ENCODE results near the gene TAMALIN. TPM values are rescaled to one million over a fixed set of nuclear protein-coding genes. Genes with fewer than 3 reads are reported as not detected.

TAMALIN gene
- total RNA-seq, 4 donors from 2014 or later, result 11.5 to 14.5 (median 12.5) TPM

- WGBS, result 93% methylated on average over 17 of the region's 21 CpGs
- Histone ChIP-seq H3K4me1 (peaks cover 35% of the 10 kb centered on the region), H3K27me3 (no peaks in the 10 kb centered on the region), H3K9me3 (no peaks in the 10 kb centered on the region), H3K4me3 (peak overlapping the region; percentile 74), H3K27ac (peak overlapping the region; percentile 12), H3K36me3 (peaks cover 50% of the 10 kb centered on the region)
- peak in 1 of 2 donors; percentile 76 for DNase-seq (ENCODE audit: low spot score in 2 of 2)
- TF ChIP-seq POLR2A (IDR thresholded peaks at IDR 0.05) (no peak), POLR2AphosphoS5 (IDR thresholded peaks at IDR 0.05) (no peak), CTCF (IDR thresholded peaks at IDR 0.05) (no peak), EP300 (IDR thresholded peaks at IDR 0.05) (no peak)
Measured at GRCh38 chr12:52054833-52055730, 48.3 kb downstream of the TAMALIN start.

- Histone ChIP-seq H3K36me3 (peaks cover 50% of the 10 kb centered on the region), H3K27ac (peak overlapping the region; percentile 52), H3K4me1 (peaks cover 28% of the 10 kb centered on the region)
Measured at GRCh38 chr12:52055731-52056711, 49.3 kb downstream of the TAMALIN start.

GRCh38 chr12:52056801-52057637 lies 50.3 kb downstream of the TAMALIN start:
- H3K36me3 ChIP-seq, result peaks cover 50% of the 10 kb centered on the region
- no peaks in the 10 kb centered on the region for H3K9me3 ChIP-seq
- peak overlapping the region; percentile 74 for H3K4me3 ChIP-seq
- peaks cover 20% of the 10 kb centered on the region for H3K4me1 ChIP-seq
- H3K27ac ChIP-seq, result no peak overlapping the region
- WGBS, result 74% methylated on average over 17 of the region's 23 CpGs
- TF ChIP-seq POLR2A (IDR thresholded peaks at IDR 0.05) (peak in 1 of 2 donors; percentile 5), EP300 (IDR thresholded peaks at IDR 0.05) (no peak)
- no peak for DNase-seq (ENCODE audit: low spot score in 2 of 2)
- H3K27me3 ChIP-seq, result no peaks in the 10 kb centered on the region

More at GRCh38 chr12:52055731-52056711, 49.3 kb downstream of the TAMALIN start:
- H3K9me3 ChIP-seq, result no peaks in the 10 kb centered on the region
- 69% methylated on average over 16 of the region's 27 CpGs for WGBS
- no peaks in the 10 kb centered on the region for H3K27me3 ChIP-seq
- TF ChIP-seq POLR2A (IDR thresholded peaks at IDR 0.05), result no peak
- no peak for TF ChIP-seq CTCF (IDR thresholded peaks at IDR 0.05)
- peak in 1 of 2 donors; percentile 82 for DNase-seq (ENCODE audit: low spot score in 2 of 2)
- H3K4me3 ChIP-seq, result peak overlapping the region; percentile 74

GRCh38 chr12:52057638-52058576 lies 51.2 kb downstream of the TAMALIN start:
- H3K27me3 ChIP-seq, result no peaks in the 10 kb centered on the region
- no peaks in the 10 kb centered on the region for H3K9me3 ChIP-seq
- WGBS, result 78% methylated on average over 14 of the region's 14 CpGs
- DNase-seq (ENCODE audit: low spot score in 2 of 2), result no peak
- no peak for TF ChIP-seq CTCF (IDR thresholded peaks at IDR 0.05)
- no peak for TF ChIP-seq POLR2A (IDR thresholded peaks at IDR 0.05)
- no peak for TF ChIP-seq EP300 (IDR thresholded peaks at IDR 0.05)
- TF ChIP-seq POLR2AphosphoS5 (IDR thresholded peaks at IDR 0.05), result no peak
- no peak overlapping the region for H3K27ac ChIP-seq
- H3K4me1 ChIP-seq, result peaks cover 17% of the 10 kb centered on the region
- H3K36me3 ChIP-seq, result peaks cover 50% of the 10 kb centered on the region
- peak overlapping the region; percentile 74 for H3K4me3 ChIP-seq

Data from suprapubic skin (tissue), 4 donors.